KOPT-K1 (cell line): Measurements from ENCODE around the gene CLEC3A.
"Not testable (repeated sequence)": the region's sequence is repeated elsewhere in the genome, so short reads cannot be mapped to it uniquely, and the experiment has no call there.

Source experiments
- H3K27ac ChIP-seq: fragments of 200-600 bp; sonication (generic); 2 replicates; pipeline ENCODE4 v1.5.1; 2016; ENCODE audit warnings: antibody characterized with exemption, mild to moderate bottlenecking, low read depth, low read length; ENCODE audit not compliant: poor library complexity, severe bottlenecking
- H3K36me3 ChIP-seq: fragments of 200-600 bp; sonication (generic); 2 replicates; pipeline ENCODE4 v1.5.1; 2017; ENCODE audit warnings: antibody characterized with exemption, mild to moderate bottlenecking, low read length, moderate library complexity; ENCODE audit not compliant: insufficient read depth
- H3K9me3 ChIP-seq: fragments of 200-600 bp; sonication (generic); 2 replicates; pipeline ENCODE4 v1.5.1; 2017; ENCODE audit warnings: antibody characterized with exemption, low read length, mild to moderate bottlenecking; ENCODE audit not compliant: insufficient read depth, poor library complexity, severe bottlenecking

The CLEC3A gene

GRCh38 chr16:78002915-78003538, 19.3 kb upstream of the CLEC3A start:
- H3K36me3 ChIP-seq: no peaks in the 10 kb centered on the region
- H3K9me3 ChIP-seq: no peaks in the 10 kb centered on the region
- H3K27ac ChIP-seq: no peak overlapping the region

- Histone ChIP-seq H3K27ac (no peak overlapping the region), H3K36me3 (no peaks in the 10 kb centered on the region), H3K9me3 (no peaks in the 10 kb centered on the region)
Measured at GRCh38 chr16:78004517-78004916, 17.8 kb upstream of the CLEC3A start.

- no peaks in the 10 kb centered on the region for H3K9me3 ChIP-seq
- H3K36me3 ChIP-seq: no peaks in the 10 kb centered on the region
- no peak overlapping the region for H3K27ac ChIP-seq
Measured at GRCh38 chr16:78005881-78006280, 16.5 kb upstream of the CLEC3A start.

GRCh38 chr16:78007121-78007520, 15.2 kb upstream of the CLEC3A start:
- H3K27ac ChIP-seq: no peak overlapping the region
- H3K9me3 ChIP-seq: no peaks in the 10 kb centered on the region
- H3K36me3 ChIP-seq: no peaks in the 10 kb centered on the region

- Histone ChIP-seq H3K9me3 (no peaks in the 10 kb centered on the region), H3K36me3 (no peaks in the 10 kb centered on the region), H3K27ac (no peak overlapping the region)
Measured at GRCh38 chr16:78024159-78024558, 1.8 kb downstream of the CLEC3A start.

- Histone ChIP-seq H3K9me3 (no peaks in the 10 kb centered on the region), H3K36me3 (no peaks in the 10 kb centered on the region), H3K27ac (no peak overlapping the region)
Measured at GRCh38 chr16:78025631-78026030, 3.3 kb downstream of the CLEC3A start.

- Histone ChIP-seq H3K36me3 (no peaks in the 10 kb centered on the region), H3K9me3 (no peaks in the 10 kb centered on the region), H3K27ac (no peak overlapping the region)
Measured at GRCh38 chr16:78028018-78028417, 5.7 kb downstream of the CLEC3A start.

GRCh38 chr16:78034530-78034929, 12.2 kb downstream of the CLEC3A start:
- Histone ChIP-seq H3K36me3 (no peaks in the 10 kb centered on the region), H3K27ac (no peak overlapping the region)

GRCh38 chr16:78035012-78035411, 12.7 kb downstream of the CLEC3A start:
- H3K9me3 ChIP-seq: no peaks in the 10 kb centered on the region
- H3K36me3 ChIP-seq: no peaks in the 10 kb centered on the region
- H3K27ac ChIP-seq: no peak overlapping the region

More at GRCh38 chr16:78034530-78034929, 12.2 kb downstream of the CLEC3A start:
- H3K9me3 ChIP-seq: no peaks in the 10 kb centered on the region

GRCh38 chr16:78040396-78040795, 18.0 kb downstream of the CLEC3A start:
- H3K27ac ChIP-seq: no peak overlapping the region
- no peaks in the 10 kb centered on the region for H3K9me3 ChIP-seq
- no peaks in the 10 kb centered on the region for H3K36me3 ChIP-seq

- Histone ChIP-seq H3K27ac (no peak overlapping the region), H3K36me3 (no peaks in the 10 kb centered on the region), H3K9me3 (no peaks in the 10 kb centered on the region)
Measured at GRCh38 chr16:78045865-78046581, 23.7 kb downstream of the CLEC3A start.

GRCh38 chr16:78048319-78048718, 26.0 kb downstream of the CLEC3A start:
- H3K9me3 ChIP-seq: no peaks in the 10 kb centered on the region
- no peaks in the 10 kb centered on the region for H3K36me3 ChIP-seq
- no peak overlapping the region for H3K27ac ChIP-seq

GRCh38 chr16:78050734-78051400, 28.5 kb downstream of the CLEC3A start:
- Histone ChIP-seq H3K27ac (no peak overlapping the region), H3K9me3 (no peaks in the 10 kb centered on the region)

GRCh38 chr16:78057803-78058564, 35.6 kb downstream of the CLEC3A start:
- no peaks in the 10 kb centered on the region for H3K36me3 ChIP-seq
- no peak overlapping the region for H3K27ac ChIP-seq
- no peaks in the 10 kb centered on the region for H3K9me3 ChIP-seq

More at GRCh38 chr16:78050734-78051400, 28.5 kb downstream of the CLEC3A start:
- H3K36me3 ChIP-seq: no peaks in the 10 kb centered on the region

GRCh38 chr16:78059806-78060205, 37.5 kb downstream of the CLEC3A start:
- H3K27ac ChIP-seq, H3K36me3 ChIP-seq, H3K9me3 ChIP-seq: not testable (repeated sequence)
